GM21367 (cell line): ENCODE measurements around the gene TOMM5.
"Not testable (repeated sequence)": the region's sequence is repeated elsewhere in the genome, so short reads cannot be mapped to it uniquely, and the experiment has no call there.

ENCODE experiments used
- ATAC-seq: cut with Tn5 transposase; IDR thresholded peaks from one replicate; pipeline ENCODE4 v1.9.1; 2021; ENCODE audit not compliant: unreplicated experiment

Gene TOMM5

GRCh38 chr9:37617161-37617560 lies 24.8 kb upstream of the TOMM5 start:
- ATAC-seq: no peak

GRCh38 chr9:37611961-37612360 lies 19.6 kb upstream of the TOMM5 start:
- no peak for ATAC-seq

GRCh38 chr9:37611014-37611413 lies 18.6 kb upstream of the TOMM5 start:
- ATAC-seq: no peak

- no peak for ATAC-seq
Observed at GRCh38 chr9:37609735-37610397, 17.5 kb upstream of the TOMM5 start.

- ATAC-seq: no peak
Observed at GRCh38 chr9:37608250-37608649, 15.9 kb upstream of the TOMM5 start.

GRCh38 chr9:37604296-37604695 lies 11.9 kb upstream of the TOMM5 start:
- no peak for ATAC-seq

GRCh38 chr9:37602817-37603216 lies 10.4 kb upstream of the TOMM5 start:
- no peak for ATAC-seq

- not testable (repeated sequence) for ATAC-seq
Observed at GRCh38 chr9:37602061-37602460, 9.7 kb upstream of the TOMM5 start.

GRCh38 chr9:37596504-37596903 lies 4.1 kb upstream of the TOMM5 start:
- ATAC-seq: no peak

- no peak for ATAC-seq
Observed at GRCh38 chr9:37593883-37594448, 1.6 kb upstream of the TOMM5 start.

- ATAC-seq: no peak
Observed at GRCh38 chr9:37587521-37587920, 4.9 kb downstream of the TOMM5 start.

- no peak for ATAC-seq
Observed at GRCh38 chr9:37583522-37584121, 8.8 kb downstream of the TOMM5 start.

GRCh38 chr9:37582548-37583157 lies 9.7 kb downstream of the TOMM5 start:
- no peak for ATAC-seq

GRCh38 chr9:37575921-37576721 lies 16.3 kb downstream of the TOMM5 start, which contains the start of gene FBXO10:
Gene FBXO10, minus strand, starts transcription at chr9:37576380. Its CDS starts 34,612 bp downstream, at chr9:37541768.
- peak; percentile 64 for ATAC-seq

- ATAC-seq: peak; percentile 32
Observed at GRCh38 chr9:37575511-37575914, 16.9 kb downstream of the TOMM5 start.

GRCh38 chr9:37575001-37575400 lies 17.4 kb downstream of the TOMM5 start:
- ATAC-seq: no peak

- ATAC-seq: no peak
Observed at GRCh38 chr9:37574241-37574721, 18.1 kb downstream of the TOMM5 start.

GRCh38 chr9:37571282-37571681 lies 21.1 kb downstream of the TOMM5 start:
- no peak for ATAC-seq

- ATAC-seq: no peak
Observed at GRCh38 chr9:37566716-37567115, 25.7 kb downstream of the TOMM5 start.

- ATAC-seq: peak; percentile 80
Observed at GRCh38 chr9:37565661-37566618, 26.5 kb downstream of the TOMM5 start.
